Measurements from ENCODE around the gene TTC17.

The TTC17 gene

GRCh38 chr11:43542750-43543712 is 184.3 kb downstream of the TTC17 start:
- ChIA-PET POLR2A (ENCODE audit: low non-redundant PET) (no interaction called here), CTCF (interaction anchor here (1.1 kb wide), 1 partner anchor 20 kb away, joined by 3 read pairs; no protein-coding TSS in a partner anchor)
- peak; percentile 20 for DNase-seq (ENCODE audit: low spot score)
- TF ChIP-seq CTCF (conservative IDR thresholded peaks at IDR 0.05; ENCODE audit: low read depth): no peak
- H3K27ac ChIP-seq: no peak overlapping the region
